Stimulated activated CD4-positive, alpha-beta T cell treated with anti-CD3 and anti-CD28 coated beads, Interleukin-1b, Interleukin-23, amount 100 ng/mL, for 24 hours (primary cell): ENCODE data around the gene ATF3.

Source experiments
- DNase-seq, 4 experiments: peaks; one replicate each; pipeline ENCODE4 v3.0.0-alpha.2; 2020; ENCODE audit warnings: low read depth in 4 of 4, low spot score in 1 of 4

The ATF3 gene

DNA sequence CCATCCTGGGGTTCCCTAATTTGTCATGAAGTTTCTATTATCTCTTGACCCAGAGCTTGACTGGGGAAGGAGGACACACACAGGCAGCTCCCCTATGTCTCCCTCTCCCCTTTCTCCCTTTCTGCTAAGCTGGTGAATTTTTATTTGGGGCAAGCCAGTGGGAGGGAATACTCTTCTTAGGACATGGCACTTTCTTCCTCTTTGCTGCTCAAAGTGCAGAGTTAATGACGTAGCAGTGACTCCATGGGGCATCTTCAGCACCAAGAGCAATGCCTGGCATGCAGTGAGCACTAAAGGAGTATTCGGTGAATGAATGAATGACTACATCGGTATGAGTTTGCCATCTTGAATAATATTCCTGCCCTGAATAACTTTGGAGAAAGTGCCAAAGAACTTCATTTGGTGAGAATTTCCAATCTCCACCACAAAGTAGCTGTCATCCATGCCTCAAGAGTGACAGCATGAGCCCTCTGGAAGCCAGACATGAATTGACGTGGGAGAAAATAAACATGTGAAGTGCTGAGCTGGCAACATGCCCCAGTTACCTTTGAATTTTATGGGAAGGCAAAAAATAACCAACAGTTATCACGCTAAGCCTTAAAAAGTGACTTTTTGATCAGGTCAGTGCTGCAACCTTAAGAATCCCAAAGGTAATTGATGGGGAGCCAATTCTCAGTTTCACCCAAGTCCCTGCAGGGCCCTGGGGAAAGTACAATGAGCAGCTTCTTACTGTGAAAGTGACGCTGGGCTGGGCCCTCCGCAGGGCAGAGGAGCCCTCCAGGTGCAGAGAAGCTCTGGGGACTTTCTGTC, 22.1 kb upstream of the ATF3 start:
- no peak for DNase-seq

- DNase-seq: no peak
These were observed 21.3 kb upstream of the ATF3 start for GRCh38 chr1:212587016-212587887.

DNA sequence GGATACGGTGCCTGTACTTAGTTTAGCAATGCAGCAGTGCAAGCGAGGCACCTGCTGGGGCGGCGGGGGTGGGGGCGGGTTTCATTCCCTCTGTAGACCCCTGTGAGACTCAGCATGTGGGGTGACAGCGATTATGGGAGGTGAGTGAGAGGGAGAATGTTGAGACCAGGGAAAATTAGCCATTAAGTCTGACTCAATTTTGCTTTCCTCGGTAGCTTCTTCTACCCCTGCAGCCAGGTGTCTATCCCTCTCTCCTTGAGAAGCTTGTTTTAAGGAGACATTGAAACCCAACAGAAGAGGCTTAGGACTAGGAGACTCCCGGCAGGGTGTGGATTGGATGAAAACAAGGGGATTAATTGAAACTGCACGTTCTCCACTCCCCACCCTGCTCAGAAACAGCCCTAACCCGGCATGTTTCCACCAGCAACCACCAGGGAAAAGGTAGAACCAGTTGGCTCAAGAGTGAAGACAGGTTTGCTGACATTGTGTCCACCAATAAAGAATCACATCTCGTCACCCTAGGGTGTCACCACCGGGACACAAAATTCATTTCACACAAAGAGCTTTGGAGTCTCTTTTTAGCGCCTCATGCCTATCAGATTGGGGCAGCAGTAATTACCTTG, 20.6 kb upstream of the ATF3 start:
- no peak for DNase-seq

GRCh38 chr1:212589446-212589845, 19.1 kb upstream of the ATF3 start:
- no peak for DNase-seq

- no peak for DNase-seq
These were observed 16.6 kb upstream of the ATF3 start for GRCh38 chr1:212591922-212592321.

GRCh38 chr1:212593821-212594251, 14.7 kb upstream of the ATF3 start:
- DNase-seq: no peak

- DNase-seq: no peak
These were observed 13.9 kb upstream of the ATF3 start for GRCh38 chr1:212594640-212595039.

GRCh38 chr1:212595229-212595628, 13.3 kb upstream of the ATF3 start:
- DNase-seq: no peak

DNA sequence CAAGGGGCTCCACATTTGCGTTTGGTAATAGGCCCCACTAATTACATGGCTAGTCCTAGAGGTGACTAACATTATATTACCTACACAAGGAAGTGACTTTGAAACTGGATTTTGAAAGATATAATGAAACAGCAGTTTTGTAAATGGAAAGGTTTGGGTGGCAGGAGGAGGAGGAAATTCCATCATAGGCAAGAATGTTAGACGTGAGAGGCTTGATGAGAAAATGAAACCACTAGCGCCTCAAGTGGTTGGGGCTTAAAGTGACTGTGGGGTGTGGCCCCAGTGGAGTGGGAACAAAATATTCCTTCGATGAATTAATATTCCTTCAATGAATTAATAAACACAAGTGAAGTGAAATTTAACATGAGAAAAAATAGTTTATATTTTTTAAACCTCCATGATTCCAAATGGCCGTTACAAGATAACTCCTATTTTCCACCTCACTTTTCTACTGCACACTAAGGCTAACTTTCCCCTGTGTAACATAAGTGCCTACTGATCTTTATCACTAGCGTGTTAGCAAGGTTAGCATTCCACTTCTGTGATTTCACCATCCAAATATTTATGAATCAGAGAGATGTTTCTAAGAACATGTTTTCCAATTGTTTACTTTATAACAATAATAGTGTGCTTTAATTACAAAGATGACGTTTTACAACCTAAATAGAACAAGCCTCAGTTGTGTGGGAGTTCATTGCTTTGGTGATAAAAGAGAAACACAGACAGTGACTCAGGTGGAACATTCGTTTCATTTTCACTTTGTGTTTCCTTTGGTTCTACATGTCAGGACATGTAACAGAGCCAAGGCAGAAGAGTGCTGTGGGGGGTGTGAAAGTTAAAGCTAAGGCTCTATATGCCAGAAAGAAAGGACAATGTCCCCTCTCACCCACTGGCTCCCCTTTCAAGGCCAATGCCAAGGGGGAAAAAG, 12.5 kb upstream of the ATF3 start:
- peak in 1 of 4 experiments; percentile 15 for DNase-seq

DNA sequence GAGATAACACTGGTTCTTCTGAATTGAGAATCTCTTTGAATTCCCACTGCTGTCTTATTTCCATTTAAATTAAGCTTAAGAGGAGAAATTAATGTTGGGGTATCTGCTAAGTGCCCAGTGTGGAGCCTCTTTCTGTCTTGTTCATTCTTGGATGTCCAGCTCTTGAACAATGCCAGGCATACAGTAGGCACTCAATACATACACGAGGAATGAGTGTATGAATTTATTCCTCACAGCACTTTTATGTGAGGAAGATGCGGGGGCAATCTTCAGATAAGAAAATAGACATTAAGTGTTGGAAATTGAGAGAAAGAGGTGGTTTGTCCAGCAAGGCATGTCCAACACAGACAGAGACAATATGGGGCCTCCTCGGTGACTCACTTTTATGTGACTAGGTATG, 11.8 kb upstream of the ATF3 start:
- DNase-seq: no peak

DNA sequence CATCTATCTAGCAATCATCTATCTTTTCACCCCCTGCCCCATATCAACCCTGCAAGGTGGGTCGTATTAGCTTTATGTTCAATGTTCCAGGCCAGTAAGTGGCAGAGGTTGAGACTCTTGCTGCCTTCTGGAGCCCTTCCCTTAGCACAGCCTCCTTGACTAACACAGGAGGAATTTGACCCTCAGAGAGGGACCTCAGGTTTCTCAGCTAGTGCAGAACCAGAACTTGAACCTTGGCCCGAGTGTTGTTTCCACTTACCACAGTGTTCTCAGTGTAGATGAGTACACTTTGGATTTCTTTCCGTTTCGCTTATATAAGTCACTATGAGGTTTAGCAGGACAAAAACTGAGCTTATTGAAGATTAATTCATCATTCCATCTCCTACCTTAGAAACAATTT, 11.1 kb upstream of the ATF3 start:
- DNase-seq: no peak

- no peak for DNase-seq
These were observed 8.3 kb upstream of the ATF3 start for GRCh38 chr1:212600071-212600915.

DNA sequence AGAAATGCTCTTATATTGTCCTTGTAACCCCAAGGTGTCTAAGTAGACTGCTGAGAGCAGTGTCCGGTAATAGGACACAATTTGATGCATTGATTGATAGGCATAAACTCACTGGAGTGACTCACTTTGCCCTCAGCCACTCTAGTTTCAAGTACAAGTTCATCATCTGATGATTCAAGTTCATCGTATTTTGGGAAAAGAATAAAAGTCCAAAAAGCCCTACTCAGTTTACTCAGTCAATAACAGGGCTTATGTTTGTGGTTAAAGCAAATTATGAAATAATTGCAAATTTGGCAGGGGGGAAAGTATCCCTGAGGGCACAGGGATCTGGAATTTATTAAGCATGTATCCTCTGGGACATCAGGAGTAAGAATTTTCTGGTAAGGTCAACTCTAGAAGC, 7.6 kb upstream of the ATF3 start:
- DNase-seq: no peak

DNA sequence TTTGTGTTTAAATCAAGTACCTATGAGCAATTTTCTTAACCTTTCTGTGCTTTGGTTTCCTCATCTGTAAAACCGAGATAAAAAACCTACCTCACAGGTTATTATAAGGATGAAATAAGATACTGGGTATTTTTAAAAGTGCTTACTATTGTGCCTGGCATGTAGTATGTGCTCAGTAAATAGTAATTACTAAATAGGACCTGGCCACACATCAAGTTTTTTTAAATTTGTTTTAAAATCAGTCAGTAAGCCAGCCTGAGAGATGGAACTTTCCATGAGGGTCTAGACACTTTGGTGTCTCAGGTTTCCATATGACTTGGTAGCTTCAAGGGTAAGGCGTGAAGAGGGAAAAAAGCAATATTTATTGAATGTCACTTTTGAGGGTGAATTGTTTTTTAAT, 7.0 kb upstream of the ATF3 start:
- DNase-seq: no peak

DNA sequence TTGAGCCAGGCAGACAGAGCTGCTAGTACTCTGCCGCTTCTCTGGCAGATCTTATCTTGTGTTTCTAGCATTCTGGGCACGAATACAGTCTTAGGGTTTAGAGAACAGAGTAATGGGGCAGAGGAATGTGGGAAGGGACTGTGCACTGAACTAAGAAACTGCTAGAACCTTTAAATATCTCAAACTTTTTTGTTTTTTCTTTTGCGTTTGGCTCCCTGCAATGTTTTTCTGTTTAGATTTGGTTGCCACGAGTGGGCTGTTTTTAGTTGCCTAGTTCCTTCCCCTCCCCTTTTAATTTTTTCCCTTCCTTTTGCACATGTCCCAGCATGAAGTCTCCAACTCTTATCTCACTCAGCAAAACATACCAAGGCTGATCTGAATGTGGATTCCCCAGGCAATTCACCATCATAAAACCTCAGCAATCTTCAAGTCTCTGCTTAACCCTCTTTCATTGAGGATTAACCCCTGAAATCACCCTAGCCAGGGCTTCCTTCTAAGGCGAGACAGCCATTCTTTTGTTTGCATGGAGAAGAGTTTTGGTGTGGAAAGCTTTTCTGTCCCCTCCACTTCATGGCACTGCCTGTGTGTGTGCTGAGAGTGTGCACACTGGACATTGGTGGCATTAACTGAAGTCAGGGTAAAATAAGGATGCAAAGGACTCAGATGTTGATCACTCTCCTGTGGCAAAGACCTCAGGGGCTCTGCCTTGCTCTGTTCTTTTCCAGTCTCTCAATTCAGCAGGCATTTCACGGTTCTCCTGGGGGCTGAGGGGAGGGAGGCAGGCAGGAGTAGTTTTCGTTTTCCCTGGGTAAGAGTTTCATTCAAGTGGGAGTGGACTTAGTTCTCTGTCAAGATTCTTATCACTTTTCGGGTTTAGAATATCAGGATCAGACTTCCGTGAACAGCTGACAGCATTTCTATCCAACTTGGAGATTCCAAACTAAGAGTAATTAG, 2.8 kb upstream of the ATF3 start:
- DNase-seq: no peak

DNA sequence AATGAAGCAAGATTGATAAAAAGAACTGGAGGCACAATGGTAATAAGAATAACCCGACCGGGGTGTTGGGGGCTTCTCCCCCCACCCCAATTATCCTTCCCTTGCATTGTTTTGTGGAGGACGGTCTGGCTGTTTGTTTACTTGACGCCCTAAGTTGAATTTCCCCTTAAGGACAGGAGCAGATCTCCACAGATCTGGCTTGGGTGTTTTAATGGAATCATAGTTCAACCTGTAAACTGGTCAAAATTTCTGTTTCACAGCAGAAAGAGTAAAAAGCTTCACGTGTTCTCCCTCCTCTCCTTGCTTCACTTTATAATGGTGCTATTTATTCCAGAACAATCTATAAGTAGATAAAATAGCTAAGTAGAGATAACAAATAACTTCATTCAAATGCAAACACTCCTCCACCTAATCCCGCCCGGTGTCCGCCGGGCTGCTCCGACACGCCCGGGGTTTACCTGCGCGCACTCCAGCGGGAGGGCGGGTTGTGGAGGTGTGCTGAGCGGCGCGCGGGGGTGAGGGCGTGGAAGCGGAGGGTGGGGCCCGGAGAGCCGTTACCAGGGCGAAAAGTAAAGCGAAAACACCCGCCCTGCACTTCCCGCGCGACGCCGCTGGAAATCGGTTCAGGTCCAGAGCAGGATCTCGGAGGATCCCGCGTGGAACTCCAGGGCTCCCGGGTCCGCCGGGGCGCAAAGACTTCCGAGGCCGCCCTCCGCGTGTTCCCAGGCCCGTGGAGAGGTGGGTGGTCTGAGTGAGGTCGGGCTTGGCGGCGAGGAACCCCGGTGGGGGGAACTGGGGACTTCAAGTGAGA, 2.0 kb upstream of the ATF3 start:
- DNase-seq: peak in 1 of 4 experiments; percentile 24

DNA sequence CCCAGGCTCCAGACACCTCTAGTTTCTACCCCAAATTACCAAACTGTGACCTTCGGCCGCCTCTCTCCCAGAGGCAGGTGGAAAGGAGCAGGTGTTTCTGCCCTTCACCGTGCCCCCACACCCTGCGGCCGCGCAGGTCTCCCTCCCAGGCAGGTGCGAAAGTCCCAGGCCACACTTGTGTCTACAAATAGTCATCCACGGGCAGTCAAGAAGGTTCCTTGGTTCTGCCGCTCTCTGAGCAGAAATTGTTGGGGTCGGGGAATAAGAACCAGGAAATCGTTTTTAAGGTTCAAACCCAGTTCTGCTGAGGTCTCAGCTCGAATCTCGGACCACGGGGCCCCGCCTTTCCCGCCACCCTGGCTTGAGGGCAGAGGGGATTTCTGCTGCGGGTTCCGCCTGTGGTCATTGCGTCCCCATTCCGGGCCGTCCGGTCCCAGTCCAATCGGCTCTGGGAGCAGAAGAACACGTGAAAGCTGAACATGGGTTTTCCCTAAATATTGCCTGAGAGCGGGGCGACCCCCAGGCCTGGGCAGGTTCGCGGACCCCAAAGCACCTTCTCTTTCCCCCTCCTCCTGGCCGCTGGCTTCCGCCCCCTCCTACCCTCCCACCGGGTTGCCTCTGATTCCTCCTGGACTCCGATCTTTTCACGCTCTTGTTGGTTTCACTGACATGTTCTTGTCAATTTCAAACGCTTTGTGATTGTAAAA, 1.2 kb upstream of the ATF3 start:
- no peak for DNase-seq
